Measurements from ENCODE around the gene NOTUM.

The NOTUM gene

GRCh38 chr17:81939218-81939617 lies 21.8 kb downstream of the NOTUM start:
- no peak for DNase-seq (ENCODE audit: low read depth, low spot score)

DNA sequence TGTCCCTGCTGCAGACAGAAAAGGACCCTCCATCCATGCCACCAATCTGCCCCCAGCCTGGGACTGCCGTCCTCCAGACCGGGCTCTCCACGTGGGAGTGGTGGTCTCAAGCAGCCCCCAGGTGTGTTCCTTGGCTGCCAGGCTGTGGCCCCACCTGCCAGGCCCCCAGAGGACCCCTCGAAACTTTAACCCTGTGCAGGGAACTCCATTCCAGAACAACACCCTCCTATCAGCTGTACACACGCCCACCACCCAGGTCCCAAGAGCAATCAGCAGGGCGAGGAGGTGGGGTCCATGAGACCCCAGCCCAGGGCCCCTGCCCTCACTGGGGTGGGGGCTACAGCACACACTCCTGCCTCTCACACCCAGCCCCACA lies 25.3 kb downstream of the NOTUM start:
- no peak for DNase-seq (ENCODE audit: low read depth, low spot score)

- no peak for DNase-seq (ENCODE audit: low read depth, low spot score)
These were observed 25.9 kb downstream of the NOTUM start for GRCh38 chr17:81934850-81935708.

- DNase-seq (ENCODE audit: low read depth, low spot score), result no peak
These were observed 26.8 kb downstream of the NOTUM start for GRCh38 chr17:81934098-81934757.

- no peak for DNase-seq (ENCODE audit: low read depth, low spot score)
These were observed 27.7 kb downstream of the NOTUM start for GRCh38 chr17:81933178-81933699.

DNA sequence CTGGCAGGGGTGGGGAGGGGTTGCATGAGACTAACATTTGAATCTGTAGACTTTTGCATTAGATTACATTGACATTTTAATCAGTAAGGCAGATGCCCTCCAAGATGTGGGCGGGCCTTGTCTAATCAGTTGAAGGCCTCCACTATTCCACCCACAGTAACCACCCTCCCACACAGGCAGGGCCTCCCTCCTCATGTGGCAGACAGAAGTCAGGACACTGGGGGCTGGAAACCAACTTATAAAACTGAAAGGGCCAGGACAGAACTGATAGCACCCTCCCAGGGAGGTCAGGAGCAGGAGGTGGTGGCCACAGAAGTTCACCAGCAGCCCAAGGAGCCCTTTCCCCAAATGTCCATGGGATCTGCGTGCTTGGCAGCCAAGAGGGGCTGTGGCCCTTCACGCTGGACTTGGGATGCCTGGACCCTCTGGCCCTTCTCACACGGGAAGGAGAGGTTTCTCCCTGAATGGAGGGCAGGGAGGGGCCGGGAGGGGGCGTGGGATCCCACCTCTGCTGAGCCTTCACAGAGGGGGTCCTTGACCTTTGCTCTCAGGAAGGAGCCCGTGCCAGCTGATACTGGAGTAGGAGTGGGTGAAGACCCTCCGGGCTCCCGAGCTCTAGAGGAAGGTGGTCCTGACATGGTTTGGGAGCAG lies 28.5 kb downstream of the NOTUM start:
- DNase-seq (ENCODE audit: low read depth, low spot score), result no peak

DNA sequence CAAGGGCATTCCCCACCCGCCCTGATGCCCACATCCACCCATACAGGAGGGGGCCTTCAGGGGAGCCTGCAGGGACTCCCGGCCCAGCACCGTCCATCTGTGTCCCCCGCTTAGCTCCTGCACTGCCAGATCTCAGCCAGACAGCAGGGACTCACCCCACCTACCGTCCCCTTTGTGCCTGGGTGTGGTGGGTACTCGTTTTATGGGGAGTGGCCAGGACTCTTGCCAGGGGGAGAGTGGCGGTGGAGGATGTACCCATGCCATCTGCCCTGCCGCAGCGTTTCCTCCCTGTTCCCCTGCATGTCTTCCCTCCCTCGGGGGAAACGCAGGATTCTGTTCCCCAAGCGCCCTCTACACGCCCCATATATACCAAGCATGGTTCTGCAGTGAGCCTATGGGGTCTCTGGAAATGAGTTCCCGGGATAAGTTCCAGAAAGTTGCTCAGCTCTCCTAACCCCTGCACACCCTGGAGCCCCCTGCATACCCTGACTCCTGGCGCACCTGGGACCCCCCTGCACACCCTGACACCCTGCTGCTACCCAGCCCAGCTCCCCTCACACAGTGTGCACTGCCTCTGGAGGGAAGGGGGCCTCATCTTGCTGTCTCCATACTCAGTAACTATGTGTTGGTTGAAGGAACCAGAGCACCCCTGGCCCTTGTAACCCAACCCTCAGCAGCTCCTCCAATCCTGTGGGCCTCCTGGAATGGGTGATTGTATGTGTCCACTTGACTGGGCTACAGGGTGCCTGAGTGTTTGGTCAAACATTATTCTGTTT lies 29.2 kb downstream of the NOTUM start:
- DNase-seq (ENCODE audit: low read depth, low spot score), result no peak

DNA sequence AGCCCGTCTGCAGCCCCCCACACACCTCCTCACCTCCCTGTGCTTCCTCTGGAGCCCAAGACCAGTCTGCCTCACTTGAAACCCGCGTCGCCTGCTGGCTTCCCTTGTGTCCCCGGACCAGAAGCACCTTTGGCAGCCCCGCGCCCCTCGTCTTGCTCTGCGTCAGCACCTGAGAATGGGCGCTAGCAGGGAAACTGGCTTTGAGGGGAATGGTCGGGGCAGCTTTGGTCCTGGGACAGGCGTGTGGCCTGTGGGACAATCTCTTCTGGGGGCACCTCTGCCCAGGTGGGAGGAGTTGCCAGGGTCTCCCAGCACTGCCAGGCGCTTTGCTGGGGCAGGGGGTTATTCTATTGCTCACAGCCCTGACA lies 29.8 kb downstream of the NOTUM start:
- DNase-seq (ENCODE audit: low read depth, low spot score), result no peak

- no peak for DNase-seq (ENCODE audit: low read depth, low spot score)
These were observed 30.6 kb downstream of the NOTUM start for GRCh38 chr17:81930142-81931125.

GRCh38 chr17:81929253-81930141 lies 31.5 kb downstream of the NOTUM start:
- DNase-seq (ENCODE audit: low read depth, low spot score), result no peak

DNA sequence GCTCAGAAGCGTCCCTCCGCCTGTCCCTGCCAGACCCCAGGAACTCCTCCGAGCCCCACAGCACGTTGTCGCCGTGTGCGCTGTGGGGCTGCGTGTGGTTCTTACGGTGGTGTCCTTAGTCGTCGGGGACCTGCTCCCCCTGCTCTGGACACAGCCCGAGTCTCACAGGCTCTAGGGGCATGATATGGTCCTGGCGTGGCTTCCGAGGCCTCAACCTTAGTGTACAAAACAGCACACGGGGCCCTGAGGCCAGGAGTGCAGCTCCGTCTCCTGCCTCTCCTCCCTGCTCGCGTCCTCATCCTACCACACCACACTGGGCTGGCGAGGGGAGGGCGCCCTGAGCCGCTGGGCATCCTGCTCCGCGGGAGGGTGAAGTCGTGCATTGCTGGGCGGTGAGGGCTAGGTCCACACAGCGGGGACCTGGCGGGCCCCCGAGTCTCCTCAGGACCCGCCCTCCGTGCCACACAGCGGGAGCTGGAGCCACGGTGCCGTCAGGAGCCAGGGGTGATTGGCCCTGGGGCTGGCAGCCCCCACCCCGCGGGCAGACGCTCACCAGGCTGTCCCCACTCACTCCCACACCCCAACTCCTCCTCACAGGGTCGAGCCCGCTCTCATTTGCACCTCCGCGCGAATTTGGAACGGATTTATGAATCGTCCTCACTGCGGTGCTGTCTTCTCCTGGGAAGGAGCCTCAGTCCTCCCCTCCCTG lies 32.3 kb downstream of the NOTUM start:
- no peak for DNase-seq (ENCODE audit: low read depth, low spot score)

- no peak for DNase-seq (ENCODE audit: low read depth, low spot score)
These were observed 33.1 kb downstream of the NOTUM start, which contains the start of gene MAFG for GRCh38 chr17:81927653-81928543. MAFG (minus strand) TSS chr17:81927735; CDS start chr17:81923185, 4,550 bp downstream.

GRCh38 chr17:81927152-81927652 lies 33.8 kb downstream of the NOTUM start:
- DNase-seq (ENCODE audit: low read depth, low spot score), result no peak

DNA sequence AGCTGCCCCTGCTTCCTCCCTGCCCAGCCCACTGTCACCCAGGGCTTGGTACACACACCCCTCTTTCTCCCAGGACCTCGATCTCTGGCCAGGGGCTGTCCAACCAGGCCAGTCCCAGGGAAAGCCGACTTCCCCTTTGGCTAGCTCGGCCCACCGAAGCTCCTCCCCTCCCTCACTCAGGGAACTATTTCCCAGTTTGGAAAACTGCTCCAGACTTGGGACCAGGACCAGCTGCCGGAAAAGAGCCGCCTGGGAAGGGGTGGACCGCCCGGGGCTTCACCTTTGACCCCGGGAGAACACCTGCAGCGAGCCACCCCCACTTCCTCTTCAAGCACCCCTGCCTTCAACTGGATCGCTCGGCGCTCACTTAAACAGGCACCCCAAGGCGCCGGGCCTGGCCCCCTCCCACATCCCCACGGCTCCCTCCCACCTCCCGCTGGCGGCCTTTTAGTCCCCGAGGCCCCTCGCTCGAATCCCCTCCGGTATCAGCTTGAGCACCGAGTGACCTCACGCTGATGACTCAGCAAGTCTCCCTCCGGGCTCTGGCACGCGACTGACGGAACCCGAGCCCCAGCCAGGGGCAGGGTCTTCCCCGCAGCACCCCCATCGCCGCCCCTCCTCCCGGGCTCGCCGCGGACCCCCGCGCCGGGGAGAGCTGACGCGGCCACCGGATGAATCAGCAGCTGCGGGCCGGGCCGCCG lies 34.4 kb downstream of the NOTUM start:
- no peak for DNase-seq (ENCODE audit: low read depth, low spot score)

DNA sequence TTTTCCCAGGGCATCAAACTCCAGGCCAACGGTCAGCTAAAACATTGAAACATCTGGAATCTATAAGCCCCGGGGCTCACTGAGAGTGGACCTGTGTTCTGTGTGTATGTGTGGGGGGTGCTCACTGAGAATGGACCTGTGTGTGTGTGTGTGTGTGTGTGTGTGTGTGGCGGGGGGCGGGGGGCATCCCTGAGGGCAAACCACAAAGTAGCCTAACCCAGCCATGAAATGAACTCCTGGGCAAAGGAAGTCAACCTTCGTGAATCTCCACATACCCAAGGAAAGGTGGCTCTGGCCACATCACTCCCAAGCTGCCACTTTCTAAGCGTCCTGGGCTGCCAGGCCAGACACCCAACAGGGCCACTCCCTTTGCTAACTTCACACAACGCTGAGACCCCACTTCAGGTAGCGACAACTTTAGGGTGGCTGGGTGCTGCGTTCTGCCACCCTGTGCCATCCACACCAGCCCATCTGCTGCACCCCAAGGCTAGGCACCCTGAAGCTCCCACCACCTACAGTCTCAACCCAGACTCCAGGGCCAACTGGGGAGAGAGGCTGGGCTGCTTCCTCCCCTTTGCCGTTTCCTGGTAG lies 35.0 kb downstream of the NOTUM start:
- DNase-seq (ENCODE audit: low read depth, low spot score), result no peak

Measured in iPS DF 19.7 (cell line).